ENCODE data around the gene SNX18. TPM values are rescaled to one million over a fixed set of nuclear protein-coding genes. Genes with fewer than 3 reads are reported as not detected.

Gene SNX18
- total and polyA plus RNA-seq, 2 of the 4 experiments (the other 2 are of a cell fraction) = 31.2 to 50.0 TPM

GRCh38 chr5:54495027-54495426 lies 22.5 kb upstream of the SNX18 start:
- no TSS peak for BruUV-seq (replicated peaks)
- H4K20me1 ChIP-seq (ENCODE audit: insufficient read depth, low read length) = no peaks in the 10 kb centered on the region
- no peak for TF ChIP-seq FOS (IDR thresholded peaks at IDR 0.05; ENCODE audit: low read depth, low read length)
- no peak for TF ChIP-seq RFX5 (IDR thresholded peaks at IDR 0.05; ENCODE audit: low read depth, low read length)
- TF ChIP-seq, protein P1, sequence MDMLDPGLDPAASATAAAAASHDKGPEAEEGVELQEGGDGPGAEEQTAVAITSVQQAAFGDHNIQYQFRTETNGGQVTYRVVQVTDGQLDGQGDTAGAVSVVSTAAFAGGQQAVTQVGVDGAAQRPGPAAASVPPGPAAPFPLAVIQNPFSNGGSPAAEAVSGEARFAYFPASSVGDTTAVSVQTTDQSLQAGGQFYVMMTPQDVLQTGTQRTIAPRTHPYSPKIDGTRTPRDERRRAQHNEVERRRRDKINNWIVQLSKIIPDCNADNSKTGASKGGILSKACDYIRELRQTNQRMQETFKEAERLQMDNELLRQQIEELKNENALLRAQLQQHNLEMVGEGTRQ (IDR thresholded peaks at IDR 0.05; ENCODE audit: low read depth, low read length) = no peak
- TF ChIP-seq MAZ (IDR thresholded peaks at IDR 0.05; ENCODE audit: borderline replicate concordance, low read depth, low read length) = no peak
- no peak for TF ChIP-seq MXI1 (IDR thresholded peaks at IDR 0.05; ENCODE audit: borderline replicate concordance, low read depth, low read length)
- no peak overlapping the region for H3K4me3 ChIP-seq (ENCODE audit: insufficient read depth, low read depth, low read length)
- no peak overlapping the region for H2BK120ac ChIP-seq (ENCODE audit: low read depth, low read length)
- H3K14ac ChIP-seq (replicated peaks; ENCODE audit: low read depth, low read length) = no peak overlapping the region
- no peak overlapping the region for H3K56ac ChIP-seq (ENCODE audit: extremely low read depth, insufficient read depth, low read length)
- H3K4me1 ChIP-seq (ENCODE audit: control insufficient read depth, insufficient read depth, low read length) = no peaks in the 10 kb centered on the region; the same call in 1 of the 2 replicates
- H3K9me3 ChIP-seq (ENCODE audit: control insufficient read depth, insufficient read depth, low read length) = peaks cover 5% of the 10 kb centered on the region
- H2BK5ac ChIP-seq (ENCODE audit: low read depth, low read length, poor library complexity, severe bottlenecking) = no peak overlapping the region
- no peak overlapping the region for H2AFZ ChIP-seq (replicated peaks; ENCODE audit: low read length, poor library complexity)
- H3K9ac ChIP-seq (ENCODE audit: low read depth, low read length) = no peak overlapping the region
- intact Hi-C loops (cut with micrococcal nuclease) (no loop called here), in situ Hi-C loops (cut with MboI; ENCODE audit: low sequenced_read_pairs) (loop anchor here (10.0 to 25.0 kb wide), 2 partner anchors 240 to 642 kb away; no protein-coding TSS in a partner anchor), dilution Hi-C loops (cut with HindIII; ENCODE audit: low sequenced_read_pairs, unreplicated experiment) (no loop called here)
- no peak overlapping the region for H2AK5ac ChIP-seq (ENCODE audit: low read depth, low read length)
- no peak overlapping the region for H2AK9ac ChIP-seq (replicated peaks; ENCODE audit: low read depth, low read length, poor library complexity)
- DNase-seq (no peak), ATAC-seq (ENCODE audit: low read depth) (no peak)
- H4K8ac ChIP-seq (ENCODE audit: low read depth in 2 of 2, low read length in 2 of 2) = no peak overlapping the region
- no peaks in the 10 kb centered on the region for H3K79me1 ChIP-seq (ENCODE audit: low read depth in 1 of 2, low read length in 2 of 2)
- POLR2A ChIA-PET (ENCODE audit: unreplicated experiment) = no interaction called here
- H3K18ac ChIP-seq (ENCODE audit: low read depth, low read length) = no peak overlapping the region
- H3K4me2 ChIP-seq (ENCODE audit: low read depth, low read length) = no peak overlapping the region
- no peak overlapping the region for H3K4ac ChIP-seq (ENCODE audit: low read depth, low read length)
- no peak overlapping the region for H4K91ac ChIP-seq (ENCODE audit: insufficient read depth, low read depth, low read length)
- H3K27me3 ChIP-seq (ENCODE audit: control insufficient read depth, insufficient read depth, low read length) = peaks cover 14% of the 10 kb centered on the region; the same call in 1 of the 2 replicates
- no peak overlapping the region for H2BK20ac ChIP-seq (ENCODE audit: low read depth, low read length)
- H3K27ac ChIP-seq (ENCODE audit: insufficient read depth, low read length) = no peak overlapping the region
- H2BK15ac ChIP-seq (ENCODE audit: low read depth, low read length) = no peak overlapping the region
- no peak overlapping the region for H3K23ac ChIP-seq (ENCODE audit: low read depth, low read length)
- CTCF ChIA-PET = no interaction called here
- H3K9me1 ChIP-seq (ENCODE audit: insufficient read depth, low read length) = no peaks in the 10 kb centered on the region
- H4K5ac ChIP-seq (ENCODE audit: low read depth, low read length) = no peak overlapping the region
- H3K36me3 ChIP-seq (ENCODE audit: control insufficient read depth, insufficient read depth, low read length) = no peaks in the 10 kb centered on the region
